Lower leg skin (tissue), 4 donors: ENCODE results near the gene MYO3B. TPM values are rescaled to one million over a fixed set of nuclear protein-coding genes. Genes with fewer than 3 reads are reported as not detected.
"Not testable (repeated sequence)": the region's sequence is repeated elsewhere in the genome, so short reads cannot be mapped to it uniquely, and the experiment has no call there.

Source experiments
- DNase-seq, 2 donors: peaks; one replicate each; pipeline ENCODE4 v3.0.0-alpha.2; 2019; ENCODE audit warnings: low spot score in 2 of 2
- H3K4me3 ChIP-seq: fragments of 200-600 bp; sonication (generic); 2 replicates; pipeline ENCODE4 v1.5.1; 2017; ENCODE audit warnings: mild to moderate bottlenecking, low read depth; ENCODE audit not compliant: poor library complexity, severe bottlenecking
- CTCF ChIP-seq, 3 donors: fragments of 450-650 bp; IDR thresholded peaks; one replicate each; pipeline ENCODE4 v1.5.1; 2016; ENCODE audit warnings: antibody characterized with exemption in 3 of 3, mild to moderate bottlenecking in 3 of 3, moderate library complexity in 2 of 3
- POLR2A ChIP-seq, 2 donors: fragments of 450-650 bp; IDR thresholded peaks; one replicate each; pipeline ENCODE4 v1.6.1; 2016 to 2017; ENCODE audit warnings: antibody characterized with exemption in 2 of 2, mild to moderate bottlenecking in 1 of 2, moderate library complexity in 1 of 2
- WGBS, 2 donors: methylation state at CpG; one replicate each; pipeline ENCODE4 v1.1.5; 2018; 5-methylcytosine and 5-hydroxymethylcytosine counted together
- intact Hi-C: fragments of 100-400 bp; cut with DNase I; formaldehyde crosslinking; loops from one replicate; pipeline ENCODE4 v1.15.0; 2023; ENCODE audit warnings: low total_unique reads
- total RNA-seq, 4 donors: library from RNA; depleted of rRNA; stranded (reverse); fragments of >200 nt; gene quantifications; one replicate each; pipeline ENCODE4 v1.1.0, GENCODE V29; 2016

Gene MYO3B
- total RNA-seq, 4 donors from 2014 or later: 0.17 to 0.81 (median 0.66) TPM

- 79 to 96% methylated on average over 3 of the region's 3 CpGs for WGBS, 2 donors
- H3K4me3 ChIP-seq: no peak overlapping the region
- intact Hi-C loops: no loop called here
- DNase-seq: no peak
- TF ChIP-seq CTCF (IDR thresholded peaks at IDR 0.05) (no peak), POLR2A (IDR thresholded peaks at IDR 0.05) (no peak)
These were observed 29.0 kb downstream of the MYO3B start for GRCh38 chr2:170206805-170207407.

DNA sequence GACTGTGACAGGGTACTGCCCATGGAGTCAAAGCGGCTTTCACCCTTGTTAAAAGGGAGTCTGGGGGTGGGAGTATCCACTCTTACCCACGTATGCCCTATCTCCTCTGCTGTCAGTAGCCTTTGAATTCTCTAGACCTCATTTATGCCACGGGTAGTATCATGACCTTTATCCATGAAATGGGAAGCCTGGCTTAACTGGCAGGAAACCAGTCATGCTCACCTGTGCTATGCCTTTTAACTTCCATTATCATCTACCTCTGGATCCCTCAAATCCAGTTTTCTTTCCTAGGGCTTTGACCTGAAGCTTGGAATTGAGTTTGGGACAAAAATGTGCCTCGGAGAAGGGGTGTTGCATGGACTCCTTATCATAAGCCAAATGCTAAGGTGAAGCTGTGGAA is 30.0 kb downstream of the MYO3B start:
- WGBS, 2 donors: 76 to 77% methylated on average over 4 of the region's 4 CpGs
- no peak for DNase-seq
- no peak for TF ChIP-seq POLR2A (IDR thresholded peaks at IDR 0.05)
- TF ChIP-seq CTCF (IDR thresholded peaks at IDR 0.05): no peak
- no peak overlapping the region for H3K4me3 ChIP-seq
- intact Hi-C loops: no loop called here

- intact Hi-C loops: no loop called here
- TF ChIP-seq CTCF (IDR thresholded peaks at IDR 0.05): no peak
- no peak for TF ChIP-seq POLR2A (IDR thresholded peaks at IDR 0.05)
- no peak for DNase-seq
- H3K4me3 ChIP-seq: no peak overlapping the region
- WGBS, 2 donors: 78 to 81% methylated on average over 2 of the region's 2 CpGs
These were observed 31.0 kb downstream of the MYO3B start for GRCh38 chr2:170208967-170209366.

- TF ChIP-seq POLR2A (IDR thresholded peaks at IDR 0.05) (no peak), CTCF (IDR thresholded peaks at IDR 0.05) (no peak)
- no peak for DNase-seq
- WGBS, 2 donors: 32 to 42% methylated on average over 14 of the region's 14 CpGs
- no peak overlapping the region for H3K4me3 ChIP-seq
- intact Hi-C loops: no loop called here
These were observed 34.8 kb downstream of the MYO3B start for GRCh38 chr2:170212625-170213280.

- DNase-seq, H3K4me3 ChIP-seq, intact Hi-C loops: not testable (repeated sequence)
- 59 to 61% methylated on average over 10 of the region's 10 CpGs for WGBS, 2 donors
These were observed 35.3 kb downstream of the MYO3B start for GRCh38 chr2:170213281-170213625.

- no peak overlapping the region for H3K4me3 ChIP-seq
- no peak for DNase-seq
- TF ChIP-seq POLR2A (IDR thresholded peaks at IDR 0.05): no peak
- TF ChIP-seq CTCF (IDR thresholded peaks at IDR 0.05): no peak
- 59 to 65% methylated on average over 2 of the region's 2 CpGs for WGBS, 2 donors
- intact Hi-C loops: no loop called here
These were observed 35.7 kb downstream of the MYO3B start for GRCh38 chr2:170213651-170214050.
